GM19351 (cell line): ENCODE measurements around the gene ADK.
"Not testable (repeated sequence)": the region's sequence is repeated elsewhere in the genome, so short reads cannot be mapped to it uniquely, and the experiment has no call there.

Experiments used
- ATAC-seq: cut with Tn5 transposase; IDR thresholded peaks from one replicate; pipeline ENCODE4 v1.9.1; 2021; ENCODE audit warnings: mild to moderate bottlenecking, moderate library complexity; ENCODE audit not compliant: unreplicated experiment

ADK gene

GRCh38 chr10:74140553-74140952 is 10.5 kb upstream of the ADK start:
- no peak for ATAC-seq

DNA sequence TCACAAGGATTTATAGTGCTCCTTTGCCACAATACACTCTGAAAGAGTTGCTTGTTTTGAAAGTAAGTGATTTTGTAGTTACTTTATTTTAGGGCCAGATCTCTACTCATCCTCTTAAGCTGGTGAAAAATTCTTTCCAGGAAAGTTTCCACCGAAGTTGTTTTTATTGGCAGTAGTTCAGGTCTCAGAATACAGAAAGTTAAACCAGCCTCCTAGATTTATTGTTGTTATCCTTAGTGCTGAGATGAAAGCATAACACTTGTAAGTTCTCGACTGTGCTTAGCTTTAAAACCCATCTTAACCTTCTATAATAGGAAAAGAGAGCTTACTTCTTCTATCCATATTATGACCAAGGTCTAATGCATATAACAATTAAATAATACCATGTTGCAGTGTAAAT is 5.9 kb upstream of the ADK start:
- ATAC-seq = no peak

GRCh38 chr10:74146980-74147379 is 4.0 kb upstream of the ADK start:
- ATAC-seq = not testable (repeated sequence)

DNA sequence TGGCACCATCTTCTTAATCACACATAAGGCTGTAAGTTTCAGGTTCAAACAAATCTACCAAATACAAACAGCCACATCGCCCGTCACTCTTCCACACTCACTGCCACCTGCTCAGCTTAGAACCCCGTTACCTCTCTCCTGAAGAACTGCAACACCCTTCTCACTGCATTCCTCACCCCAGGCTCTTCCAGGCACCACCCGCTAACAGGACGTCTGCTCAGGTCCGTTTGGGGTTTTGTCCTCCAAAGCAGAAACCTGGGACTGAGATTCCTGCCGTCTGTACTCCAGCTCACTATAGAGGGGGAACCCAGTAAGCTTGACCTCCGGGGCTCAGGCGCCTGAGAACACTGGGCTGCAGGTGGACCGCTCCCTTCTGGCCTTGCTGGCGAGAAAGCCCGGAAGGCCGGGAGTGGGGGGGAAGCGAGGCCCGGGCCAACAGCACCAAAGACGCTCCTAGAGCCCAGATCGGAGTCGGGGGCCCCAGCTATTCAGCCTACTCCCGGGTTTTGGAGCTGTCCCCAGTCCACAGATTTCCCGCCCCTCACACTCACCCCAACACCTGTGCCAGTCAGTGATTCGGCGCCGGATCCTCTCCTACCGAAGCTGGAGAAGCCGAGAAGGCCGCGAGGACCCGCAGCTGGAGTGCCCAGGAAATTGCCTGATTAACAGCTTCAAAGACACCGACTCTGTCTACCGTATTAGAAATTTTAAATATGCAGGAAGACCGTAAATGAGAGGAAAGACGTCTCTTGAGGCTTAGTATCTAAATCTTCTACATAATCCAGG is 624 bp upstream of the ADK start, which contains the start of gene AP3M1:
Gene AP3M1, minus strand, starts transcription at position 625 of the 786 bp plus-strand sequence. CDS start 12,449 bp downstream, outside the sequence.
- peak; percentile 39 for ATAC-seq

DNA sequence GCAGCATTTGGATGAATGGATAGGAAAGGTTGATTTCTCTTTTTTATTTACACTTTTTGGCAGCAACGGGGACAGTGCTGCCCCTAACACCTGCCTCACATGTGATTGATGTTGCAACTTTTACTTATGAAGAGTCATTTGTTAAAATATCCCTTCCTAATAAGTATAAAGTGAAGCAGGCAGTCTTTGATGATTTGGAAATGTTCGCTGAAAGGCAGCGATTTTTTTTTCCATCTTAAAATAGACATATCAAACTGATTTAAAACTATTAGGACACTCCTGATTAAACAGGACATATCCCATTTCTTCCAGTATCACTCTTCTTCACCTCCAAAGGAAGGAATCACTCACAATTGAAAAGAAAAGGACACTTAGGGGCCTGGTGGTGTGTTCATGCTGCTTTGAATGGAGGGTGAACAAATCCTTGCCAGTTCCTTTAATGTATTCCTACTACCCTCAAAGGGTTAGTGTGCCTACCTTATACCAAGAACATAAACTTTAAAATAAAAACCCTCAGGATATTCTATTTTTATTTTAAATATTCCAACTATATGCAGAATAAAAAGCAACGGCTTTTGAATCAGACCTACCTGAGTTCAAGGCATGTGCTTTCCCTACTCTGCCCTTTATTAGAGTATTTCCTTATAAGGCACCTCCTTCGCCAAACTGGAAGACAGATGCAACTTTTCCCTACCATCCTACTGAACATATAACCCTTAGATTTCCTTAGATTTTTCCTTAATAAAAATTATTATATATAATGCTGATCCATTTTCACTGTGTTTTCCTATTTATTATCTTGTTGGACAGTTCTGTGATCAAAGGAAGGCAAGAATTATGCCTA is 1.1 kb downstream of the ADK start:
- ATAC-seq = no peak

GRCh38 chr10:74153123-74153522 is 2.1 kb downstream of the ADK start:
- ATAC-seq = no peak

GRCh38 chr10:74153676-74154075 is 2.7 kb downstream of the ADK start:
- ATAC-seq = no peak

GRCh38 chr10:74156919-74157289 is 5.9 kb downstream of the ADK start:
- ATAC-seq = peak; percentile 70

DNA sequence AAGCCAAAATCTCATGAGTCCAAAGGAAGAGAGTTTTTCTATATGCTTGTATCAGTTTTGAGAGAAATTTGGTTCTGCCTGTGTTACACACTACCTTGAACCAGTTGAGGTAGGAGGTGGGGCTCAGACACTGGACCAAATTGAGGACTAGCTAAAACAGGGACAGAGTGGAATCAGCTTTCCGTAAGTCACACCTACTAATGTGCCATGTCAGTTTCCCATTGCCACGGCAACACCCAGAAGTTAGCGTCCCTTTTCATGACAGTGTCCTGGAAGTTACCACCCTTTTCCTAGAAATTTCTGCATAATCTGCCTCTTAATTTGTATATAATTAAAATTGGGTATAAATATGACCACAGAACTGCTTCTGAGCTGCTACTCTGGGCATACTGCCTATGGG is 9.0 kb downstream of the ADK start:
- ATAC-seq = no peak

DNA sequence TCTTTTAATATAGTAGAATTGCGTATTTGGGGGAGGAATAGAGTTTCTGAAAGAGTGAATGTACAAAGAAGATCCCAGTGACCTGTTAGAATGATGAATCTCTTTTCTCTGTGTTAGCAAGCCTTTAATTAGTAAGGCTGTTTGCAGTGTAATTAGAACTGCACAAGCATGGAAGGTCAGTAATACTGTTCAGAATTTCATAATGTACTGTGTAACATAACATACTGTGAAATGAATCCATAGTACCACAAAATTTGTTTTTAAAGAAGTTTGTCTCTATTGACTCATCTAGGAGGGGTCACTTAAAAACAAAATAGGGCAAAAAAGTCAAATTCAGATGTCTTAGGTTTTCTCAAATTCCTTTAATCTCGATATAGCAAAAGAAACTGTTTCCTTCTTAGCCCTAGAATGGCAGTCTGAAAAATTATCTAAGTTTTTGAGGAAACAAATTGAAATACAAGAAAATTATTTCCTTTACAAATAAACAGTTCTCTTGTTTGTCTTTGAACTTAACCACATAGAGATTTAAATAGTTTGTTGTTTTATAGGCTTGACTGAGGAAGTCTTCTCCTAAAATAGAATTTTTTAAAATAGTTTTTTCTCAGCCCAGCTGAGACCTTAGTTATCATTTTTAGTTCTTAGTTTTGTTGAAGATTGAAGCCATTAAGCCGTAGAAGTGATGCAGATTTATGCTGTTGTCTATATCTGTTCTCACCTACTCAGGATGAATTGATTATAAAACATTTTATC is 12.5 kb downstream of the ADK start:
- ATAC-seq = peak; percentile 49

- ATAC-seq = no peak
These were observed 13.9 kb downstream of the ADK start for GRCh38 chr10:74164716-74165529.

- ATAC-seq = no peak
These were observed 14.5 kb downstream of the ADK start for GRCh38 chr10:74165530-74165901.

- no peak for ATAC-seq
These were observed 16.4 kb downstream of the ADK start for GRCh38 chr10:74167443-74167842.

- ATAC-seq = no peak
These were observed 20.6 kb downstream of the ADK start for GRCh38 chr10:74171625-74172024.

DNA sequence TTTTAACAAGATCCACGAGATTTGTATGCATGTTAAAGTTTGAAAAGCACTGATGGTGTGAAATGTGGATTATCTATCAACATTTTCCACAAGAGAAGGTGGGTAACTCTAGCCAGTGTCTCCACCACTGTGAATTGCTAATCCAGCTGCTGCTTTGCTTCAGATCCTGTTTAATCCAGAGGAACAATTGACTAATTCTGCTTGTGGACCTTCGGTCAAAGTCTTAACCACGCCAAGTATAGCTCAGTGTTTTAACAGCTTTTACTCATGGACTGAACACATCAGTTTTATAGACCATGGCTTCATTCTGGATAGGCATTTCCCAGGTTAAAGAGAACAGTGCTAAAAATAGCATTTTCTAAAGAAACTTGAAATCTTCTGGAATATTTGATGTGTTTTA is 23.5 kb downstream of the ADK start:
- ATAC-seq = no peak

DNA sequence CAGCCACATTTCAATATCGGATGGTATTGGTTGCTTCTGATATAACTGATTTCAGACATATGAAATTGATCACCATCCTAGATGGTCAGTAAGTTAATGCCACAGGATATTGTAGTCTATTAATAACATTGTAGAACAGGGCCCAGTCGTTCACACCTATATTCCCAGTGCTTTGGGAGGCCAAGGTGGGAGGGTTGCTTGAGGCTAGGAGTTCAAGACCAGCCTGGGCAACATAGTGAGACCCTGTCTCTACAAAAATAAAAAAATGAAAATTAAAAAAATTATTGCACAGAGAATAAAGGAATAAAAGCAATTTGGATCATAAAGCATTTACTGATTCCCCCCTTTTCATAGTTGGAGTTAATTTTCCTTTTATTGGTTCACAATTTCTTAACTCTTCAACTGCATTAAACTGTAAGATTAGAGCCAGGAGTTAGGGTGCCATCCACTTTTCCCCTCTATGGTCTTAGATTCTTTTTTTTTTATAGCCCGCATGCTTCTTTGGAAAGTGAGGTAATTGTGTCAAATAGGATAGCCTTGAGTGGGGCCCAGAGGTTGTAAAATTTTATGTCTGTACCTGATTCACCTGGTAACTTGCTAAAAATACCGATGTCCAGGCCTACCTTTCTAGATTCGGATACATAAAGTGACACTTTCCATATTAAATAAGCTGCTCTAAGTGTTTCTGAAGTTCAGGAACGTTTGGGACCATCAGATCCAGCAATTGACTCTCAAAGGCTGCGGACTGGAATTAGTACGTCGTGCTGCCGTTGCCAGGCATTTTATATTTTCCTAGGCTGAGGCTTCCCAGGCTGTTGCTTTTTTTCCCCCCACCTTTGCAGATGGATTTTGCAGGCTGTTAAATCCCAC is 24.7 kb downstream of the ADK start:
- ATAC-seq = no peak

DNA sequence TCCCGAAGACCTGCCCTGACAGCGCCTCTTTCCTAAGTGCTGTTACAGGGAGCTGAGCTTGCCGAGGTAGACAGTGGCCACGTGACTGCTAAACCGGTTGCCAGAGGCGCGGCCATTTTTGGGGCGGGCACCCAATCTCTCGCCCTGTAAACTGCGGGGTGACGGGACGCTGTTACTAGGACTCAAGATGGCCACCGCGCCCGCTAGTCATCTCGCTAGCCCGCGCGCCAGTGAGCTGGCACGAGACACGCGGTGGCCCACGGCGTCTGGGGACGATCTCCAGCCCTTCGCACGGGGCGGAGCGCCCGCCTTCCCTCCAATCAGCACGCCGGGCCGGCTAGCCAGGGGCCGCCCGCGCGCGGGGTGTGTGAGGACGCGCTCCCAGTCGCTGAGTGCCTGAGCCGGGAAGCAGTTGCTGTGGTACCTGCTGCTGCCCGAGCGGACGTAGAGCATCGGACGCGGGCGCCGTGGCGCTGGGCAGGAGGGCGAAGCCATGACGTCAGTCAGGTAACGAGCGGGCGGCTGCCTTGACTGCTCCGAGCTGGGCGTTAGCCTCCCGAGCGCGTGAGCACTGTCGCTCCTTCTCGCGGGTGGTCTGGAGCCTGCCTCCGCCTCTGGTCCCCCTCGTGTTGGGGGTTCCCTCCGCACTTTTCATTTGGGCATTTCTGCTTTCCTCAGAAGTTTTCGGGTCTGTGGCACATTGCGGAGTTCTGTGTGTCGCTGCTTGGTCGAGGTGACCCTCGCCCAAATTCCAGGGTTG is 25.5 kb downstream of the ADK start:
- peak; percentile 83 for ATAC-seq

GRCh38 chr10:74177140-74177677 is 26.2 kb downstream of the ADK start:
- no peak for ATAC-seq
